K562 (cell line): ENCODE results near the gene SMAD3. TPM values are rescaled to one million over a fixed set of nuclear protein-coding genes. Genes with fewer than 3 reads are reported as not detected.
A peak's percentile ranks its signal among the peaks of the same experiment; 100 is the strongest.

Experiments used
- ATAC-seq: fragments of 200-7000 bp; cut with Tn5 transposase; 3 replicates; pipeline ENCODE4 v1.9.1; 2020; ENCODE audit warnings: moderate library complexity
- BruUV-seq: library from RNA; stranded (reverse); fragments of 400-500 nt; replicated peaks from 2 replicates; lab custom pipeline; 2021; lab: Mats Ljungman, UMichigan
- CTCF ChIA-PET: fragments of 300-600 bp; formaldehyde crosslinking; extraction: SDS; loops from one replicate; lab custom pipeline; 2021; ENCODE audit warnings: low intra/inter-chr PET ratio; lab: Yijun Ruan, JAX
- POLR2A ChIA-PET: fragments of 300-600, 350-650 bp; sonication (Branson Sonifier 250); formaldehyde crosslinking; extraction: SDS; loops from one replicate; lab custom pipeline; 2021; ENCODE audit warnings: antibody characterized with exemption, inconsistent platforms; lab: Yijun Ruan, JAX
- DNase-seq, 4 experiments: peaks; one replicate each; pipeline versions ENCODE4 v3.0.0 to v3.0.0-alpha.2; 2011 to 2018; ENCODE audit warnings: low spot score in 3 of 4, mixed read lengths in 3 of 4; ENCODE audit errors: extremely low read depth in 1 of 4
- FAIRE-seq: peaks from 2 replicates; lab custom pipeline; 2011; peaks lifted over from hg19 to GRCh38; lab: Jason Lieb, UNC
- H2AFZ ChIP-seq: 2 replicates; pipeline ENCODE4 v1.6.0; 2011; ENCODE audit warnings: low read depth, low read length, control low read depth, inconsistent platforms
- H3K27ac ChIP-seq: fragments of 200-600 bp; 3 replicates; pipeline ENCODE4 v1.8.0; 2011; ENCODE audit warnings: low read depth, mild to moderate bottlenecking, control low read depth, inconsistent platforms, low read length, moderate library complexity, mixed read lengths; ENCODE audit errors: extremely low read depth
- H3K27me3 ChIP-seq, 2 experiments: fragments of 300-600 bp in 1 of 2; 2 replicates in 1 of 2; 3 replicates in 1 of 2; pipeline versions ENCODE4 v1.6.0 to v1.8.0; 2011; ENCODE audit warnings: inconsistent platforms in 2 of 2, low read length in 2 of 2, mild to moderate bottlenecking in 1 of 2, mixed read lengths in 1 of 2, moderate library complexity in 1 of 2; ENCODE audit not compliant: control insufficient read depth in 2 of 2, insufficient read depth in 2 of 2
- H3K36me3 ChIP-seq: fragments of 300-600 bp; 3 replicates; pipeline ENCODE4 v1.8.0; 2011; ENCODE audit warnings: mild to moderate bottlenecking, low read length, inconsistent platforms; ENCODE audit not compliant: control insufficient read depth, insufficient read depth
- H3K4me1 ChIP-seq, 2 experiments: fragments of 200-600 bp in 1 of 2; replicated peaks in 1 of 2; 2 replicates in 1 of 2; 3 replicates in 1 of 2; pipeline versions ENCODE4 v1.5.1 to v1.8.0; 2011; ENCODE audit warnings: inconsistent platforms in 2 of 2, low read length in 2 of 2, mild to moderate bottlenecking in 1 of 2, mixed read lengths in 1 of 2, moderate library complexity in 1 of 2; ENCODE audit not compliant: control insufficient read depth in 2 of 2, insufficient read depth in 2 of 2
- H3K4me2 ChIP-seq: 2 replicates; pipeline ENCODE4 v1.6.1; 2011; ENCODE audit warnings: low read length, control low read depth, inconsistent platforms, mixed read lengths; ENCODE audit not compliant: insufficient read depth
- H3K4me3 ChIP-seq: fragments of 200-600 bp; sonication (generic), shearing (Covaris generic); 2 replicates; pipeline ENCODE4 v1.5.1; 2016; ENCODE audit warnings: control low read depth, inconsistent platforms
- H3K79me2 ChIP-seq: fragments of 200-600 bp; 3 replicates; pipeline ENCODE4 v1.8.0; 2011; ENCODE audit warnings: low read length, inconsistent platforms; ENCODE audit not compliant: control insufficient read depth, insufficient read depth
- H3K9ac ChIP-seq, 2 experiments: 2 replicates each; pipeline versions ENCODE4 v1.6.0 to v1.6.1; 2011; ENCODE audit warnings: low read depth in 2 of 2, low read length in 2 of 2, control low read depth in 1 of 2, inconsistent platforms in 1 of 2, mild to moderate bottlenecking in 1 of 2, mixed read lengths in 1 of 2; ENCODE audit not compliant: insufficient read depth in 1 of 2
- H3K9me1 ChIP-seq: one replicate; pipeline ENCODE4 v1.6.0; 2011; ENCODE audit warnings: inconsistent platforms, mild to moderate bottlenecking, low read length, moderate library complexity; ENCODE audit not compliant: control insufficient read depth, insufficient read depth
- H3K9me3 ChIP-seq: replicated peaks from 2 replicates; pipeline ENCODE4 v1.5.1; 2011; ENCODE audit warnings: low read depth, low read length, inconsistent platforms; ENCODE audit not compliant: control insufficient read depth, insufficient read depth
- H4K20me1 ChIP-seq: replicated peaks from 2 replicates; pipeline ENCODE4 v1.6.1; 2011; ENCODE audit warnings: low read length, inconsistent platforms, mixed read lengths; ENCODE audit not compliant: control insufficient read depth, insufficient read depth
- CLOCK ChIP-seq: fragments of 250-450 bp; sonication (Bioruptor Pico); IDR thresholded peaks from 2 replicates; pipeline ENCODE4 v1.4.0; 2020; ENCODE audit warnings: mild to moderate bottlenecking, moderate library complexity, borderline replicate concordance
- ELF4 ChIP-seq: fragments of 450-650 bp; formaldehyde crosslinking; IDR thresholded peaks from 2 replicates; pipeline ENCODE4 v1.4.0; 2022; ENCODE audit warnings: missing genetic modification characterization
- FOS ChIP-seq: IDR thresholded peaks from 3 replicates; pipeline ENCODE4 v1.6.1; 2011; ENCODE audit not compliant: insufficient read length; ENCODE audit errors: extremely low read depth
- MBD2 ChIP-seq: sonication (generic); IDR thresholded peaks from 2 replicates; pipeline ENCODE4 v1.6.1; 2016; ENCODE audit warnings: low read depth, borderline replicate concordance
- RBM22 ChIP-seq: fragments of 200-400 bp; formaldehyde crosslinking; IDR thresholded peaks from 2 replicates; pipeline ENCODE4 v1.6.1; 2018; ENCODE audit warnings: low read length, low read depth; ENCODE audit not compliant: poor library complexity, severe bottlenecking
- SOX6 ChIP-seq: fragments of 450-650 bp; IDR thresholded peaks from 2 replicates; pipeline ENCODE4 v1.6.1; 2014; ENCODE audit warnings: mild to moderate bottlenecking
- ZKSCAN3 ChIP-seq: fragments of 250-450 bp; sonication (Bioruptor Pico); IDR thresholded peaks from 2 replicates; pipeline ENCODE4 v1.4.0; 2020
- ZNF224 ChIP-seq: sonication (generic); formaldehyde crosslinking; IDR thresholded peaks from 2 replicates; pipeline ENCODE4 v1.8.0; 2022; ENCODE audit warnings: mild to moderate bottlenecking, missing genetic modification reagents
- ZNF384 ChIP-seq: IDR thresholded peaks from 2 replicates; pipeline ENCODE4 v1.6.1; 2012; ENCODE audit warnings: low read depth, low read length, improper control_type of control experiment
- WGBS: fragments of 100-300 bp; shearing (Covaris generic); methylation state at CpG from one replicate; pipeline ENCODE4 v1.1.6; 2016; ENCODE audit warnings: low coverage, mixed read lengths; ENCODE audit not compliant: insufficient coverage; ENCODE audit errors: missing lambda C conversion rate; 5-methylcytosine and 5-hydroxymethylcytosine counted together
- in situ Hi-C: fragments of 300-500 bp; cut with MboI; formaldehyde crosslinking; loops from 4 replicates; pipeline ENCODE4 v1.15.0; 2018; ENCODE audit warnings: inconsistent platforms, mixed read lengths
- intact Hi-C: fragments of 100-400 bp; cut with micrococcal nuclease; formaldehyde crosslinking; loops from 2 replicates; pipeline ENCODE4 v1.14.2; 2022
- polyA plus RNA-seq, 8 experiments: library from polyadenylated mRNA; depleted of rRNA in 4 of 8; stranded (reverse) in 5 of 8; unstranded in 3 of 8; fragments of >200 nt; fragmentation: Nextera tagmentation in 2 of 8; fragmentation: Illumina TruSeq in 1 of 8; extraction: Ambion mirVana in 2 of 8; extraction: Trizol in 1 of 8; gene quantifications; 2 replicates each; pipeline versions ENCODE4 v1.2.1 to v1.2.3, GENCODE V29; 2011 to 2014; ENCODE audit warnings: inconsistent platforms in 1 of 8, missing spikeins in 1 of 8
- total RNA-seq, 7 experiments: library from RNA; depleted of rRNA in 6 of 7; stranded (reverse); fragments of >200 nt in 6 of 7; fragmentation: Illumina TruSeq in 2 of 7; extraction: Trizol in 2 of 7; gene quantifications; 2 replicates each; pipeline versions ENCODE4 v1.2.1 to v1.2.3, GENCODE V29; 2011 to 2021; ENCODE audit warnings: low replicate concordance in 1 of 7

Gene SMAD3
- total and polyA plus RNA-seq, 9 of the 15 experiments (the other 6 are each of a cell fraction or from before 2014, with no cell fraction given) = 4.3 to 39.2 (median 11.1) TPM

GRCh38 chr15:67185621-67186225 lies 120.3 kb downstream of the SMAD3 start:
- TF ChIP-seq ZNF224 (CRISPR knock-in tag) (no peak), CLOCK (CRISPR knock-in tag) (no peak), MBD2 (no peak), ZNF384 (no peak), ZKSCAN3 (CRISPR knock-in tag) (no peak), FOS (no peak), RBM22 (peak; percentile 19), SOX6 (no peak), ELF4 (CRISPR knock-in tag) (no peak)
- ATAC-seq = no peak
- peaks cover 4% of the 10 kb centered on the region for H3K9me1 ChIP-seq
- no peaks in the 10 kb centered on the region for H4K20me1 ChIP-seq
- CTCF ChIA-PET = no interaction called here
- H3K9ac ChIP-seq = no peak overlapping the region
- POLR2A ChIA-PET = interaction anchor here (1.4 kb wide), 1 partner anchor 12 kb away, joined by 10 read pairs; no protein-coding TSS in a partner anchor
- H3K36me3 ChIP-seq = peaks cover 70% of the 10 kb centered on the region; the same call in 2 of the 3 replicates
- 86% methylated on average over 9 of the region's 9 CpGs for WGBS
- H3K27ac ChIP-seq = no peak overlapping the region
- no peaks in the 10 kb centered on the region for H3K9me3 ChIP-seq
- BruUV-seq = no TSS peak
- FAIRE-seq = peak; percentile 44
- no peak overlapping the region for H3K4me2 ChIP-seq
- H3K27me3 ChIP-seq = no peaks in the 10 kb centered on the region
- H3K4me1 ChIP-seq = no peaks in the 10 kb centered on the region
- intact Hi-C loops = no loop called here
- H3K4me3 ChIP-seq = no peak overlapping the region
- DNase-seq = no peak
- in situ Hi-C loops = no loop called here
- H3K79me2 ChIP-seq = no peaks in the 10 kb centered on the region
- H2AFZ ChIP-seq = no peak overlapping the region
